NCI-H524 (cell line): ENCODE data around the gene PACC1.
A peak's percentile ranks its signal among the peaks of the same experiment; 100 is the strongest.

Experiments used
- DNase-seq, 2 experiments: peaks; one replicate each; lab custom pipeline; 2025; lab: John Stamatoyannopoulos, UW

PACC1 gene

DNA sequence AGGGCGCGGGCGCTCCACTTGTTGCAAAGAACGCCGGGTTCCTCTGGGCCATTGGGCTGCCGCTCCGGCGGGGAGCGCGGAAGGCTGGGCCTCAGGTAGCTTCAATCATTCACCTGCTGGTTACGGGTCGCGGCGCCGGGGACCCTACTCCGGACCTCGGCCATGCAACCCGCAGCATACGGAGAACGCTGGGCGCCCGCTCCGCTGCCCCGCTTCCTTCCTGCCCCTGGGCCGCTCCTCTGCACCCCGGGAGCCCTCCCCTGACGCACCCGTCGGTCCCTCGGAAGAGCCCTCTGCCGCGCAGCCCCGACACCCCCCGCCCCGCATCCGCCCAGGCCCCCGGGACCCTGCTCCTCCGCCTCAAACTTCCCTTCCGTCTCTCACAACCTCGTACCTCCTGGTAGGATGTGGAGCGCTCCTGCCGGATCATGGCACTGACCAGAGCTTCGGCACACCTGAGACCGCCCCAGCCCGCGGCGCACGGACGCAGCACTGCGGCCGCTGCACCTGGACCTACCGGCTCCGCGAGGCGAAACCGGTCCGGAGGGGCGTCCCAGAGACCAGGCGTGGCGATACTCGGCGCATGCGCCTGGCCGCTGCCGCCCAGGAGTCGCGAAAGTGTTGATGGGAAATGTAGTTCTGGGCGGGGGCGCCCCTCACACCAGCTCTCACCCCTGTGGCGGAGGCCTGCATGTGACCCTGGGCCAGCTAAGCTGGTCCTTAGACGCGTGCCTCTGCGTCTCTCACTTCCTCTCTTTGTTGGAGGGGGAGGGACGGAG lies at the start of gene PACC1:
Gene PACC1 (minus strand): TSS at position 559 of the 779 bp plus-strand sequence. CDS start 129 bp downstream, at position 430.
- peak; percentile 78 to 90 for DNase-seq

DNA sequence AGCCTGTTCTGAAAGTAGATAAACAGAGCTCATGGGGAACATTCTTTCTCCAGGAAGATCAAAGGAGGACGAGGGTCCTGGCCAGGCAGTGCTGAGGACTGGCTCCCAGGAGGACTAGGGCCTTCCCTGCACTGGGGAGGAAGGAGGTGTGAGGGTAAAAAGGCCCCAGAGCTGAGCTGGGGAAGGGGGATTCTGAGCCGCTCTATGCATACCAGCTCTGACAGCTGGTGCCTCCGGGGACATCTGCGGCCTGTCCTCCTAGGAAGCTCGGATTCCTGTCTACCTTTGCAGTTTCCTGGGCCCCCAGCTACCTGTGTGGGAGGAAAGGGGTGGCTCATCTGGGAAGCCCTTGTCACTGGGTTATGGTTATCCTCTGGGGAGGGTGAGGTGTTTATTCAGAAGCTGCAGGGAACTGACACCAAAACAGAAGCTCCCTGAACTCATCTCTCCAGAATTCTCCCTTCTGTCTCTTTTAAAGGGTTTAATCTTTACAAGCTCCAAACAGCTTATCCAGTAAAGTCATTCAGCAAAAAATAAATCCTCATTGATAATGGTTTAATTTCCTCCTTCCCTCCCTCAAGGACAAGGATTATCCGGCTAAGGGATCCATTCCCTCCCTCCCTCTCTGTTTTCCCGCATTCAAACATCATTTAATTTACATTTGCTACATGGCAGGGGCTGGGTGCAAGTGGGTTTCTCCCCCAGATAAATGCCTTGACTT lies 49.0 kb upstream of the PACC1 start:
- peak in 1 of 2 experiments; percentile 71 for DNase-seq

DNA sequence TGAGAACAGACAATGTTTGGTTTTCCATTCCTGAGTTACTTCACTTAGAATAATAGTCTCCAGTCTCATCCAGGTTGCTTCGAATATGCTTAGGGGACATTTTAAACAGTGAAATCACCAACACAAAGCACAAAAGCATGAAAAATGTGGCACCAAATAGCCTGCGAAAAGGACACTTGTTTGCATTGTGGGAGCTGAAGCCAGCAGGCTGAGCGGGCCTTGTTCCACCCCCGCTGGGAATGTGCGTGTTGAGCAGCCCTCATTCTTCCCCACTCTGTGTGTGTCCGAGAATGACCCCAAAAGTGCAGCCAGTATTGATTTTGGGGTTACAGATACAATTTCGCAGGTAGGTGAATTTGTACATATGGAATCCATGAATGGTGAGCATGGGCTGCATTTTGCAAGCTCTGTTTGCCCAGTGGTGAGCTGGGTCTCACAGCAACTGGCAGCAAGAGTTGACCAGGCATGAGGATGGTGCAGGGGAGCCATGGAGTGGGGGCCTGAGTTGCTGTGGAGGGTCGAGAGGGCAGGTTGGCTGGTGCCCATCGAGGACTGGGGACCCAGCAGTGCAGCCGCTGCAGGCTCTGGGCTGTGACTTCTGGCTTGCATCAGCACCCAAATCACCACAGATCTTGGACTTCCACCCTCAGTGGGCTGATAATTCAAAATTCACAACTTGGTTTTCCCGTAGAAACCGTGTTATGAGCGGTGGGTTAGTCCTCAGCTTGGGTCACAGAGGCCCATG lies 47.4 kb upstream of the PACC1 start:
- no peak for DNase-seq

DNA sequence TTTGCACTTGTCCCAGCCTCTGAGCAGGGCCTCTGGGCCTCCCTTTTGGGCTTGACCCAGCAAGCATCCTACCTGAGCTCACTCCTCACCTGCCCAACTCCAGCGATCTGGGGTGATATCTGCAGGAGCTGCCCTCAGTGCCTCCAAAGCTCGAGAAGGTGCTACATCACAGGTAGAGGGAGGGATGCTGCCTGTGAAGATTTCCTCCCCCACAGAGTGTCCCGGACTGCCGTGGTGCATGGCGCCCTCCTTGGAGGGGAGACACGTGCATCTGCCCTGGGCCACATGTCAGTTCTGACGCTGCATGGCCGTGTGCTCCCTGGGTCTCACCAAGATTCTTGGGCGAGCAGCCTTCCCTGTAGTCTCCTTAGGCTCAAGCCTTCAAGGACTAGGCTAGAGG lies 45.7 kb upstream of the PACC1 start:
- no peak for DNase-seq

DNA sequence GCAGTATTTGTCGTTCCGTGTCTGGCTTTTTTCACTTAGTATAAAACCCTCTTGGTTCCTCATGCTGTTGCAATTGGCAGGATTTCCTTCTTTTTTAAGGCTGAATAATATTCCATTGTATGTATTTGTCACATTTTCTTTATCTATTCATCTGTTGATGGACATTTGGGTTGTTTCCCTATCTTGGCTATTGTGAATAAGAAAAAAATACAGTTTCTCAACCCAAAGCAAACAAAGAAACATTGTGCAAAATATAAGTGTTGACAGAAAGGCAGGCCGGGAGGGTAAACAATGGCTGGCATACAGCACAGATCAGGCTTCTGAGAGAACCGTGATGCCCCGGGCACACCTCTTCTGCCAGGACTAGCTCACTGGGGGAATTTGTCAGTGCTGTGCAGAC lies 45.0 kb upstream of the PACC1 start:
- no peak for DNase-seq

DNA sequence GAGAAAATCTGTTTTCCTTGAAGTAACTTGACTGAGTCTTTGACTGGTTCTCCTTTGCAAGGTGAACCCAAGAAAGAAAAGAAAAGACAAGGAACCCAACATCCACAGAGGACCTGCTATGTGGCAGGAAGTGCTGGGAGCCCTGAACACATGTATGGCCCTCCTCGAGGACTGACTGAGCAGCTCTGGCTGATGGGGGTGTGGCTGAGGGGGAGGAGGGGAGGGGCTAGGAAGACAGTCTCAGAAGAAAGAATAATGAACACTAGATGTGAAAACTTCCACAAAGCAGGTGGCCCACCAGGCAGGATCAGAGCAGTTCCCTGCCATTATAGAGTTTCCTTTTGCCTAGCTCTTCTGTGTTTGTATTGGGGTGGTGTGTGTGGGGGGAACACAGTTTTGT lies 44.1 kb upstream of the PACC1 start:
- no peak for DNase-seq

DNA sequence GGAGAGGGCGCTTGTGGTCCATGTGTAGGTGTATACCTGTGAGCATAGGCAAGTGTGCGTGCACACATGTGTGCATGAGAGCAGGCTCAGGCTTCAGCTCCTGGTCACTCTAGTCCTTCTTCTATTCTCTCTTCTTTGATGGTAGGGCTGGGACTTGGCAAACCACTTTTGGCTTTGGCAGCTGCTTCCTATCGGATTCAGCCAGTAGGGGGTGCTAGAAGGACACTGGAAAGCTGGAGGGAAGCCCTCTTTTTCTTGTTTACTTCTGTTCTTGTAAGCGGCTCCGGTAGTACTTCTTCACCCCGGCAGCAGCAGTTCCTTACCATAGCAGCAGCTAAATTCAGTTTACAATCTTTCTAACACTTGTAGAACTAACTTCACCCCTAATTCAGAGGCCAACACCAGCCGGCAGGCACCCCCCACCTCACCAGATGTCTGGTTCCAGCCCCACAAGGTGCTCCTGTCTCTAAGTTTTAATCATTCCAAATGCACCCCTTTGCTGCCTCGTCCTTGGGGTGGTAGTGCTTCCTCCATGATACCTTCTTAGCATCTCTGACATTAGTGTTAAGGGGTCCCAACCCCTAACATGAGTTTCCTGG lies 43.2 kb upstream of the PACC1 start:
- DNase-seq, result peak; percentile 7 to 70

DNA sequence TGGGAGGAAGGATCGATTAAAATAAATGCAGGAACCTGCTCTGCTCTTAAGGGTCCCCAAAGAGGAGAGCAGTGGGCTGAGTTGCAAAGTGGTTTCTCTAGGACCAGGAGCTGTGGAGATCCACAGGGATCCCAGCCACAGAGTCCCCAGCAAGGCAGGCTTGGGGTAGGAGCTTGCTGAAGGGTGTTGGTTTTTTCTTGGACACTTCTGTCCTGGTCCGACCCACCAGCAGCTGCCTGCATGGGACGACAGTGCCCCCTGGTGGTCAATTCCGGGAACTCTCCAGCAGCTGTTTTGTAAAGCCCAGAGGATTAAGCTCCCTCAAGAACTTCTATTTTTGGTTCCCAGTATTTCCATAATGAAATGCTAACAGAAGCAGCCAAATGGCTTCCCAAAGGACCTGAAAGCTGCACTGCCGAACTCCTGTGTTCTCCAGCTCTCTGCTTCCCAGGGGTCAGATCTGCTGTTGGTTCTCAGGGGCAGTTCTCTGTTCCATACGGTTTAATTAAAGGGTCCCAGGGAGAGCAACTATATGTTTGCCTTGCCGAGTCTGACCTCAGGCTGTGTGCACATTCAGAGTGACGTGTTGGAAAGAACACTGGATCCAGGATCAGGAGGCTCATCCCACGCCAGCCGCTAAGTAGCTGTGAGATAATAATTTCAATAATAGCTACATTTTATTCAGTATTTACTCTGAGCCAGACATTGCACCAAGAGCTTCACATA lies 41.3 kb upstream of the PACC1 start:
- DNase-seq, result peak; percentile 68 to 92

DNA sequence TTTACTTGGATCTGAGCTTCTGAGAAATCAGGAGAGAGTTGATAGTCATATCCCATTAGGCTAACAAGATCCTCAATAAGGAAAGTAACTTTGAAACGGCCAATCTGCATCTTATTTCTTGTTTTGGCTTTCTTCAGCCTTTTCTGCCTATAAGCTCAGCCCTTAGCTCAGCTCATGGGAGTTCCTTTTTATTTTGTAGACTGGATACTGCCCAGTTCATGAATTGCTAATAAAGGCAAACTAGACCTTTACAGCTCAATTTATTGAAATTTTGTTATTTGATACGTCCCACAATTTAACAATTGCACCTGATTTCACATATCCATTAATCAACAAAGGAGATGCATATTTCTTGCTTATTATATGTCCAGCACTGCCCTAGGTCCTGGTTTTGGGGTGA lies 40.7 kb upstream of the PACC1 start:
- no peak for DNase-seq

DNA sequence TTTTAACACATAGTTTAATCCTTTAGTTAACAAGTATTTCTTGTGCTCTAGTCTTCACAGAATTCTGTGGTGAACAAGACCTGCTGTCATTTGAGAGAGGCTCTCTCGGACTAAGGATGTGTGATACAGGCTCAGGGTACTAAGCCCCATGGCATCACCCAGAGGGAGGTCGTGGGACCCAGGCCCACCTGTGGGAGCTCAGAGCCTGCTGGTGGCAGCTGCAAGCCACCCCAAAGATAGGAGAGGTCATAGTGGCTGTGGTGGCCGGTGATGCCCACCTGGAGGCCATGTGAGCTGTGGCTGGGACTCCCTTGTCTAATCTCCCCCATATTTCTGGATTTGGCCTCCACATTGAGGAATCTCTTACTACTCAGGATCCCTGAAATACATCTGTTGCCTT lies 40.1 kb upstream of the PACC1 start:
- DNase-seq, result no peak

DNA sequence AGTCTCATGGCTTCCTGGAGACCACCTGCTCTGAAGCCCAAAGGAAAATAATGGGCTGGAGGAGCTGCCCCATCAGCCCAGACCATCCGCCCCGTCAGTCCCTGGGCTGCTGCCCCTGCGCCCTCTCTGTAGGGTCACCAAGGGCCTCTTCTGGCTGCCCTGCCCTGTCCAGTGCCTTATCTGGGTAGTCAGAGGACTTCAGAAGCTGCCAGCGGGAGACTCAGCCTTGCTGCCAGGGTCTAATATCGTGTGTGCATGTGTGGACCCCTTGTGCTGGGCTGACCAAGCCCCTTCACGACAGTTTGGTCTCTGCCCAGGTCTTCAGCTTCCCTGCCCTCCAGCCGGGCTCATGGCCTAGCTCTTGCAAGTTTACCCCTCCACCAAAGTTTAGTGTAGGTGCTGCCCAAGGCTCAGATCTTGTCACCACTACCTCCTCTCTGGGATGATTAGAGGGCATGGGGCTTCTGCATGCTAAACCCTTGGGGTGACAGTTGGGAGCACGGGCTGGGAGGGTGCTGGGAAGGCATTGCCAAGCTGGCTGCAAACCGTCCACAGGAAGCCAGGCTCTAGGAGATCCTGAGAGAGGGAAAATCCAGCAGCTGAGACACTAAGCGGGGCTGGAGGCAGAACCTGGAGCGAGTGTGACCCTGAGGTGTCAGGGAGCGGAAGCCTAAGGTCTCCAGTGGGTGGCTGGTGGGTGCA lies 38.6 kb upstream of the PACC1 start:
- DNase-seq, result no peak

DNA sequence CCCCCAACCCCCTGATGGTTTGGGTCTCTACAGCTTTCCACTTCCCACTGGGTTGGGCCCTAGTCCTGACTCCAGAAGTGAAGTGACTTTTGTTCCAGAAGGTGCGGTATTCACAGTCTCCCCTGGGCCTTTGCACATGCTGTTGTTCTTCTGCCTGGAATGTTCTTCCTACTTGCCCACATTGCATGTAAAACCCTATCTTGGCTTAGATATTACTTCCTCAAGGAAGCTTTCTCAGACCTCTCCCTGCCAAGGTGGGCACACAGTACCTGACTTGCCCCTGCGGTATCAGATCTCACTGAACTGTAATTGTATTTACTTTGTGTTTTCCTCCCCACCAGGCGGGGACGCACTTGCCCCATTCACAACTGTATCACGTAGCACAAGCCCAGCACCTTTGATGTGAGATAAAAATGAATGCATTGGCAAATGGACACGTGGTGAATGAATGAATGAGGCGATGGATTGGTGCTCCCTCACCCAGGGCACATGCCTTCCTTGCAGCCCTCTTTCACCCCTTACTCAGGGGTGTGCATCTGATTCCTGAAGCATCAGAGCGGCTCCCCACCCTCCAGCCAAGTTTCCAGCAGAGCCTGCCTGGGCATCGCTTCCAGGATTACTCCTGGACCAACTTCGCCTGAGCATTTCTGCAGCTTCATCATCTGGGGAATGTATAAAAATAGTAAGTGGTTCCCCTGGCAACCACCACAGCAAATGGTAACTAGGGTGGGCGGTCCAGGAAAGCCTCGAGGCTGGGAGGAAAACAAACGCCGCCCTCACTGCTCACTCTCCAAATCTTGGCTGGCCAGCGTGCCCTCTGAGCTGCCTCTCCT lies 37.9 kb upstream of the PACC1 start:
- no peak for DNase-seq

DNA sequence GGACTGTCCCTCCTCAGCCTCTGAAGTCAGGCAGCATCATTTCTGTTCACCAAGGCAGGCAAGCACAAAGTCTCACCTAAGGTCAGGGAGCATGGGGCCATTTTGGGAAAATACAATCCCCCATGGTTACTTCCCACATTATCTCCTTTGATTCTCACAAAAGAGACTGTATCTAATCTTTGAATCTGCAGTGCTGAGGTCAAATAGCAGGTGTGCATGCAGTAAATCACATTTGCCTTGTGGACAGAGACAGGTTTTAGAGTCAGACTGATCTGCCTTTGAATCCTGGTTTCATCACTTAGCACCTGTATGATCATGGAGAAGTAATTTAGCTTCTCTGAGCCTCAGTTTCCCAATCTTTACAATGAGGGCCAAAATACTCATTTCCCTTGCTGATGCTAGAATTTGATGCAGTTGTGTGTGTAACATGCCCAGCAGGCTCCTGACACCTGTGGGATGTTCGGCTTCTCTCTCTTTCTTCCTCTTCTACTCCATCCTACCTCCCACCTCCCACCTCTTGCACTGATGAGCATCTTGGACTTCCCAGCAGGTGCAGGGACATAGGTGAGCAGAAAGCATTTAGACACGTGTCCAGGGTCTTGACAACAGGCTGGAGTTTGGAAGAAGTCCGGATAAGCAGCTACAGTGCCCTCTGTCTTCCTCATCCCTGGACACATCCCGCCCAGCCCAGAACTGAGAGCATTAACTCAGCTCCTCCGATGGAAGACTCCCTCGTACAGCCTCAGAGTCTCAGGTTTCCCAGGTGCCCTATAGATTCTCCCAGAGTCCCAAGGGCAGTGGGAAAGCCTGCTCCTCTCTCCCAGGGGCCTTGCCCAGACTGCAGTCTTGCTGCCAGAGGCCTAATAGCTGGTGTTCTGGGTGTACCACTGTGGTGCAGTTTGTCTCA lies 37.0 kb upstream of the PACC1 start:
- no peak for DNase-seq

DNA sequence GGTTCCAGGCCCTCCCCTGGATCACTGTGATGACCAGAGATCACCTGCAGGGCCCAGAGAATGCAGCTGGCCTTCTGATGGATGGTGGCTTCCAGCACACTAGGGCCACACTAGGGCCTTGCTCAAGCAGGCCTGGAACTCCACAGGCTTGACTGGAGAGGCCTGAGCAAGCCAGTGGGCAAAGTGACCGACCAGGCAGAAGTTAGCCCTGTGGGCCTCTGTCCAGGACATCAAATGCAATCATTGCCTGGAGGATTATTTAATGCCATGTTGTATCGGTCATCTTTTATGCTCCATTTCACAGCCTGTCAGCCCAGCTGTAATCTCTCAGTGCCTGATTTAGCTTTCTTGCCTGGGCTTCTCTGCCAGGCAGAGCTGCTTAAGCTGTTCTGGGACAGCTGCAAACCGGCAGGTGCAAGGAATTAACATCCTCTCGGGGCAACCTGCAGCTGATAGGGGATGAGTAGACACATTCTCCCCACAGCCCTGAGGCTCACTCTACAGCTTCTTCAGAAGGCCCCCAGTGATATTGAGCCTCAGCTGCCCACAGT lies 35.7 kb upstream of the PACC1 start:
- peak; percentile 52 to 94 for DNase-seq

DNA sequence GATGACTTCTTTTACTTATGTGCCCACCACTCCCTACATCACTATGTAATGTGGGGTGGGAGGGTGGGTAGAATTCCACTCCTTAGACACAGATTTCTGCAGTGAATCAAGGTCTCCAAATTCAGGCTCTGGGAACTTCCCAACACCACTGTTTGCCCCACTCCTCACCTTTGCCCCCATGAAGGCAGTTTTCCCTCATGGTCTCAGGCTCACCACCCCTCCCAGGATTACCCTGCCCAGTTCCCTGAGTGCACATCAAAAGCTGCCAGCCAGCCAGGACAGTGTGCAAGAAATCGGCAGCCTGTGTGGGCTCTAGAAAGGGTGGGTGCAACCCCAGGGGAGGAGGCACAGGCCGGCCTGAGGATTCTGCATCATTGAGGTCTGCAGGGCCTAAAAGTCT lies 32.8 kb upstream of the PACC1 start:
- no peak for DNase-seq

DNA sequence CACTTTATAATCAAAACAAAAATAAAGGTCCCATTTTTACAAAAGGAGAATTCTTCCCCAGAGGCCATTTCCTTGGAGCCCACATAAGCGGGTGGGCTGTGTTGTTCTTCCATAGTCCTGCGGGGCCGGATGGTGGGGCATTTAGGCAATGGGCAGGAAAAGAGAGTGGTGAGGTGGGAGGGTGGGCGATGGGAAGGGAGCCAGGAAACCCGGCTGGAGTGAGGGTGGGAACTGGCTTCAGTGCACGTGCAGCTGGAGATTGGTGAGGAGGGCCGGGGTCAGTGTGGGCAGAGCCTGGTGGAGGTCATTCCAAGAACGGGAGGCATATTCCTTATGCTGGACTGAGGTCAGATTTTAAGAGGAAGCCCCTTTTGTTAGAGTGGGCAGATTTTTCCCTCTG lies 31.6 kb upstream of the PACC1 start:
- no peak for DNase-seq

DNA sequence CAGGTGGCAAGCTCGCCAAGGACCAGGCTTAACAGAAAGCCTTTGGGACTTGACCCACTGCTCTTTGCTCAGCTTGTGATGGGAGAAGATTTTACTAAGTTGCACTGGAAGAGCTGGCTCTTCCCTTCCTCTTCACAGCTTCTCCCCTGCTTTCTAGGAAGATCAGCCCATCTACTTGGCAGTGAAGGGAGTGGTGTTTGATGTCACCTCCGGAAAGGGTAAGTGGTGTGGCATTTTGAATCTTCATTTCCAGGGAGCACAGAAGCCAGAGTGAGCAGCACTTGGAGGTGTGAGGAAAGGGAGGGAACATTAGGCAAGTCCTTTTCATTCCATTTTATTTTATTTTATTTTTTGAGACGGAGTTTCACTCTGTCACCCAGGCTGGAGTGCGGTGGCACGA lies 27.7 kb upstream of the PACC1 start:
- DNase-seq, result no peak

DNA sequence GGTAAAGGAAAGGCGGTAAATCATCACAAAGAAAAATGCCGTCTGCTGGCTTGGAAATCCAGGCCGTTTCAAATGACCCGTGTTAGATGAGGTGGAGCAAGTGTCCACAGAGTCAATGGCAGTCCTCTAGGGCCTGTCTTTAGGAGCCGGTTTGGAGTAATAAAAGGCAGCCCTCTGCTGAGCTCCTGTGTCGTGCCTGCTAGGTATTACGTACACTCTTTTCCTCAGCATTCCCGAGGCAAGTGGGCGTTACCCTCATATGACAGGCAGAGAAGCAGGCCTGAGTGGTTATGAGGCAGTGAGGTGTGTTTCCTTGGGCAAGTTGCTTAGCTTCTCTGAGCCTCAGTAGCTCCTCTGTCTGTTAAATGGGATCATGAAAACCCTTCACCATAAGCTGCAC lies 25.7 kb upstream of the PACC1 start:
- no peak for DNase-seq

DNA sequence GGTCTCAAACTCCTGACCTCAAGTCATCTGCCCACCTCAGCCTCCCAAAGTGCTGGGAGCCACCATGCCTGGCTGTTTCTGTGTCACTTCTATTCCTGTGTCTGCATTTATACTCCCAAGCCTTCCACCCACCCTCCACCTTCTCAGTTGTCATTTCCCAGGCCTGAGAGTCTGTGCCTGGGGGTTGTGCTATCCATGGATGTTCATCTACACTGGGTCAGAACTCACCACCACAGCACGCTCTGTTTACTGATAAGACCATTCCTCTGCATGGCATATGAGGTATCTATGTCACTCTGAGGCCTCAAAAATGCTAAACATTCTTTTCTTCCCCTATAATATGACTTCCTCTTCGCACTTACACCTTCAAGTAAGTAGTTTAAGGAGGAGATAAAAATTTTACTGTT lies 24.1 kb upstream of the PACC1 start:
- DNase-seq, result no peak
